ENCODE measurements around the gene SLC6A2. TPM values are rescaled to one million over a fixed set of nuclear protein-coding genes. Genes with fewer than 3 reads are reported as not detected.

SLC6A2 gene
- total RNA-seq, 1 donor, result not detected

- no peak overlapping the region for H3K4me3 ChIP-seq (ENCODE audit: low read depth, low read length)
- DNase-seq (ENCODE audit: low read depth), result no peak
- TF ChIP-seq CTCF (IDR thresholded peaks at IDR 0.05; ENCODE audit: insufficient read depth, low read depth, low read length), result no peak
Measured at GRCh38 chr16:55686671-55687070, 30.9 kb downstream of the SLC6A2 start.

GRCh38 chr16:55687802-55688201 is 32.0 kb downstream of the SLC6A2 start:
- TF ChIP-seq CTCF (IDR thresholded peaks at IDR 0.05; ENCODE audit: insufficient read depth, low read depth, low read length), result no peak
- DNase-seq (ENCODE audit: low read depth), result no peak
- H3K4me3 ChIP-seq (ENCODE audit: low read depth, low read length), result no peak overlapping the region

GRCh38 chr16:55690841-55691240 is 35.1 kb downstream of the SLC6A2 start:
- H3K4me3 ChIP-seq (ENCODE audit: low read depth, low read length), result no peak overlapping the region
- no peak for TF ChIP-seq CTCF (IDR thresholded peaks at IDR 0.05; ENCODE audit: insufficient read depth, low read depth, low read length)
- DNase-seq (ENCODE audit: low read depth), result no peak

- no peak for DNase-seq (ENCODE audit: low read depth)
- no peak overlapping the region for H3K4me3 ChIP-seq (ENCODE audit: low read depth, low read length)
- no peak for TF ChIP-seq CTCF (IDR thresholded peaks at IDR 0.05; ENCODE audit: insufficient read depth, low read depth, low read length)
Measured at GRCh38 chr16:55691771-55692170, 36.0 kb downstream of the SLC6A2 start.

- no peak for TF ChIP-seq CTCF (IDR thresholded peaks at IDR 0.05; ENCODE audit: insufficient read depth, low read depth, low read length)
- no peak overlapping the region for H3K4me3 ChIP-seq (ENCODE audit: low read depth, low read length)
- no peak for DNase-seq (ENCODE audit: low read depth)
Measured at GRCh38 chr16:55695595-55695994, 39.8 kb downstream of the SLC6A2 start.

- no peak for TF ChIP-seq CTCF (IDR thresholded peaks at IDR 0.05; ENCODE audit: insufficient read depth, low read depth, low read length)
- DNase-seq (ENCODE audit: low read depth), result no peak
- no peak overlapping the region for H3K4me3 ChIP-seq (ENCODE audit: low read depth, low read length)
Measured at GRCh38 chr16:55697867-55698266, 42.1 kb downstream of the SLC6A2 start.

GRCh38 chr16:55698331-55698730 is 42.5 kb downstream of the SLC6A2 start:
- no peak for TF ChIP-seq CTCF (IDR thresholded peaks at IDR 0.05; ENCODE audit: insufficient read depth, low read depth, low read length)
- no peak overlapping the region for H3K4me3 ChIP-seq (ENCODE audit: low read depth, low read length)
- no peak for DNase-seq (ENCODE audit: low read depth)
